ENCODE measurements around the gene USP47. TPM values are rescaled to one million over a fixed set of nuclear protein-coding genes. Genes with fewer than 3 reads are reported as not detected.

The USP47 gene
- total and polyA plus RNA-seq, 9 of the 15 experiments (the other 6 are each of a cell fraction or from before 2014, with no cell fraction given): 13.1 to 63.6 (median 34.7) TPM

DNA sequence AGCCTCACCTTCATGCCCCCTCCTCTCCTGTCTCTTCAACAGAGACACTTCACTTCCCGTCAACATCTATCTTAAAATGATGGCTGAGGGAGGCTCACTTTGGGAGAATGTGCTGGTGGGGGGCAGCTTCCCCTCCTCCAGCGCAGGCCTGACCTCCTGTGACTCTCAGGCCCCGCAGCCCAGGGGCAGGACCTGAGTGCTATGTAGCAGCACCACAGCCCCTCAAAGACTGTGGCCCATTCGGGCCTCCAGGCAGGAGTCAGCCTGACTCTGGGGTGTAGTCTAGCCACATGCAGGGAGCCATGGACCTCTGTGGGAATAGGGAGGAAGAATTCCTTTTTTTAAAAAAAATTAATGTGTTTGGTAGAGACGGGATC, 123.0 kb downstream of the USP47 start:
- intact Hi-C loops (cut with micrococcal nuclease) (loop anchor here (5.0 kb wide), 2 partner anchors 78 to 167 kb away; no protein-coding TSS in a partner anchor), in situ Hi-C loops (cut with MboI) (no loop called here)
- Histone ChIP-seq H3K36me3 (ENCODE audit: control insufficient read depth, insufficient read depth, low read length) (no peaks in the 10 kb centered on the region), H3K4me3 (no peak overlapping the region), H3K9me1 (ENCODE audit: control insufficient read depth, insufficient read depth, low read length) (no peaks in the 10 kb centered on the region), H4K20me1 (replicated peaks; ENCODE audit: control insufficient read depth, insufficient read depth, low read length) (peaks cover 10% of the 10 kb centered on the region; the same call in 1 of the 2 replicates), H3K79me2 (ENCODE audit: control insufficient read depth, insufficient read depth, low read length) (no peaks in the 10 kb centered on the region), H3K9me3 (replicated peaks; ENCODE audit: control insufficient read depth, insufficient read depth, low read depth, low read length) (no peaks in the 10 kb centered on the region), H2AFZ (ENCODE audit: low read depth, low read length) (no peak overlapping the region), H3K4me1 (replicated peaks in 1 of 2; ENCODE audit: control insufficient read depth in 2 of 2, insufficient read depth in 2 of 2, low read length in 2 of 2) (peaks cover 0 to 11% of the 10 kb centered on the region in 2 experiments; a peak in 2 of 5 replicates), H3K27ac (ENCODE audit: extremely low read depth, low read depth, low read length) (no peak overlapping the region), H3K9ac (ENCODE audit: insufficient read depth in 1 of 2, low read depth in 2 of 2, low read length in 2 of 2) (no peak overlapping the region), H3K27me3 (ENCODE audit: control insufficient read depth in 2 of 2, insufficient read depth in 2 of 2, low read length in 2 of 2) (peaks cover 27 to 60% of the 10 kb centered on the region in 2 experiments), H3K4me2 (ENCODE audit: insufficient read depth, low read length) (no peak overlapping the region)
- WGBS (ENCODE audit: insufficient coverage, low coverage, missing lambda C conversion rate): 2% methylated on average over 5 of the region's 5 CpGs
- ChIA-PET POLR2A (interaction anchor here (0.6 to 1.3 kb wide), 6 partner anchors 9 to 46 kb away, joined by 3 to 4 read pairs (median 3); no protein-coding TSS in a partner anchor), CTCF (ENCODE audit: low intra/inter-chr PET ratio) (no interaction called here)
- no TSS peak for BruUV-seq (replicated peaks)
- no peak for DNase-seq (ENCODE audit: extremely low read depth in 1 of 4, low spot score in 3 of 4)
- ATAC-seq: no peak
- no peak for FAIRE-seq
- TF ChIP-seq, protein P1, sequence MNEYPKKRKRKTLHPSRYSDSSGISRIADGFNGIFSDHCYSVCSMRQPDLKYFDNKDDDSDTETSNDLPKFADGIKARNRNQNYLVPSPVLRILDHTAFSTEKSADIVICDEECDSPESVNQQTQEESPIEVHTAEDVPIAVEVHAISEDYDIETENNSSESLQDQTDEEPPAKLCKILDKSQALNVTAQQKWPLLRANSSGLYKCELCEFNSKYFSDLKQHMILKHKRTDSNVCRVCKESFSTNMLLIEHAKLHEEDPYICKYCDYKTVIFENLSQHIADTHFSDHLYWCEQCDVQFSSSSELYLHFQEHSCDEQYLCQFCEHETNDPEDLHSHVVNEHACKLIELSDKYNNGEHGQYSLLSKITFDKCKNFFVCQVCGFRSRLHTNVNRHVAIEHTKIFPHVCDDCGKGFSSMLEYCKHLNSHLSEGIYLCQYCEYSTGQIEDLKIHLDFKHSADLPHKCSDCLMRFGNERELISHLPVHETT (CRISPR knock-in tag; conservative IDR thresholded peaks at IDR 0.05 in 1 of 2, IDR thresholded peaks at IDR 0.05 in 1 of 2): no peak
- TF ChIP-seq POLR2G (IDR thresholded peaks at IDR 0.05; ENCODE audit: low read depth, low read length) (0 out of 2 replicates have a peak, but pooled peaks have one; percentile 16), ZNF444 (CRISPR knock-in tag; IDR thresholded peaks at IDR 0.05) (no peak), NR2C1 (IDR thresholded peaks at IDR 0.05) (no peak), NR2C1 (tag; IDR thresholded peaks at IDR 0.05) (no peak), CBFA2T2 (conservative IDR thresholded peaks at IDR 0.05) (no peak)
